ENCODE data around the gene PPFIA1.

DNA sequence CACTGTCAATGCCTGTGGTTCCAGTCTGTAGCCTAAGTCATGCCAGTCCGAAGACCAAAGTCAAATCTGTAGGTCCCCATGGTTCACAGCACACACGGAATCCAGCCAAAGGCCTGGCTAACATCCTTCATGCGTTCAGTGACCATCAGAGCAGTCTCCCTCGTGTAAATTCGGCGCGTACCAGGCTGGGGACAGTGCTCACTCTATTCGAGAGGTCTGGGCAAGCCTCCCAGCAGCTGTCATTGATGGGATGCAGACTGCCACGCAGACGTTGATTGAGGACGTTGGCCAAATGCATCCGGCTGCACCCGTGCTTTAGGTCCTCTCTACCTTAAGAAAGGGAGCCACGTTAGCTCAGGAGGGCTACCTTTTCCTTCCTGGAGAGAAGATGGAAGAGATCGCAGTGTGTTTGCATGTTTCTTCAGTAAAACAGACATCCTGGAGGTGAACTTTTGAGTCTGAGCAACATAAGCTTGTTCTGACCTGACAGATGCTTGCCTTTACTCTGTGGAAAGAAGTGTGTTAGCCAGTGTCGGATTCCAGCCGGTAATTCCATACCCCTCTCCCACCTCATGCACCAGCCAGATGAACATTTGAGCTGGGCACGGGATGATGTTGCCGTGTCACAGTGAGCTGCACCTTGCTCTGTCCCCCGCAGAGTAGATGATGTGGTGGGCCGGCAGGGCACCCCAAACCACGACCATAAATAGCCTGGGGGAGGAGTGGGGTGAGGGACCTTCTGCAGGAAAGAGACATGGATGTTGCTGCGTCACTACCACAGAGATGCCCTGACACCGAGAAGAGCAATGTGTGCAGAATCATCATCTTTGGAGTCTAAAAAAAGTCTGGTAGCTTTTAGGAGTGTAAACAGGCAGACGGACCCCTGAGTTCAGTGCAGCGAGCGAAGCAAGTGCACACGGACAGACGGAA, 140.1 kb downstream of the PPFIA1 start:
- TF ChIP-seq, protein P1, sequence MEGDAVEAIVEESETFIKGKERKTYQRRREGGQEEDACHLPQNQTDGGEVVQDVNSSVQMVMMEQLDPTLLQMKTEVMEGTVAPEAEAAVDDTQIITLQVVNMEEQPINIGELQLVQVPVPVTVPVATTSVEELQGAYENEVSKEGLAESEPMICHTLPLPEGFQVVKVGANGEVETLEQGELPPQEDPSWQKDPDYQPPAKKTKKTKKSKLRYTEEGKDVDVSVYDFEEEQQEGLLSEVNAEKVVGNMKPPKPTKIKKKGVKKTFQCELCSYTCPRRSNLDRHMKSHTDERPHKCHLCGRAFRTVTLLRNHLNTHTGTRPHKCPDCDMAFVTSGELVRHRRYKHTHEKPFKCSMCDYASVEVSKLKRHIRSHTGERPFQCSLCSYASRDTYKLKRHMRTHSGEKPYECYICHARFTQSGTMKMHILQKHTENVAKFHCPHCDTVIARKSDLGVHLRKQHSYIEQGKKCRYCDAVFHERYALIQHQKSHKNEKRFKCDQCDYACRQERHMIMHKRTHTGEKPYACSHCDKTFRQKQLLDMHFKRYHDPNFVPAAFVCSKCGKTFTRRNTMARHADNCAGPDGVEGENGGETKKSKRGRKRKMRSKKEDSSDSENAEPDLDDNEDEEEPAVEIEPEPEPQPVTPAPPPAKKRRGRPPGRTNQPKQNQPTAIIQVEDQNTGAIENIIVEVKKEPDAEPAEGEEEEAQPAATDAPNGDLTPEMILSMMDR (IDR thresholded peaks at IDR 0.05), result no peak
- TF ChIP-seq POLR2A (IDR thresholded peaks at IDR 0.05), result no peak

Data from uterus (tissue), 2 donors.